BE2C (cell line): ENCODE results near the gene KIF5A.
A peak's percentile ranks its signal among the peaks of the same experiment; 100 is the strongest.

ENCODE experiments used
- DNase-seq: peaks from one replicate; pipeline ENCODE4 v3.0.0-alpha.2; 2020
- H3K27me3 ChIP-seq: fragments of 250-450 bp; sonication (Bioruptor Pico); 2 replicates; pipeline ENCODE4 v1.5.1; 2020; ENCODE audit warnings: mild to moderate bottlenecking
- H3K36me3 ChIP-seq: fragments of 250-450 bp; sonication (Bioruptor Pico); 2 replicates; pipeline ENCODE4 v1.5.1; 2020; ENCODE audit warnings: mild to moderate bottlenecking
- H3K4me1 ChIP-seq: fragments of 250-450 bp; sonication (Bioruptor Pico); 2 replicates; pipeline ENCODE4 v1.5.1; 2020
- H3K4me3 ChIP-seq: 2 replicates; pipeline ENCODE4 v1.5.1; 2011; ENCODE audit warnings: low read depth, low read length
- H3K9me3 ChIP-seq: fragments of 250-450 bp; sonication (Bioruptor Pico); 2 replicates; pipeline ENCODE4 v1.5.1; 2020
- CTCF ChIP-seq: IDR thresholded peaks from 2 replicates; pipeline ENCODE4 v1.5.1; 2012; ENCODE audit warnings: mild to moderate bottlenecking, low read depth, low read length

KIF5A gene

GRCh38 chr12:57620936-57621496 is 71.2 kb downstream of the KIF5A start:
- no peak for TF ChIP-seq CTCF
- Histone ChIP-seq H3K36me3 (peaks cover 1% of the 10 kb centered on the region; the same call in 1 of the 2 replicates), H3K27me3 (peaks cover 6% of the 10 kb centered on the region; the same call in 1 of the 2 replicates), H3K4me3 (peak overlapping the region; percentile 45), H3K9me3 (no peaks in the 10 kb centered on the region), H3K4me1 (no peaks in the 10 kb centered on the region)
- DNase-seq, result no peak

GRCh38 chr12:57621497-57622292 is 71.9 kb downstream of the KIF5A start:
- no peaks in the 10 kb centered on the region for H3K36me3 ChIP-seq
- H3K4me1 ChIP-seq, result no peaks in the 10 kb centered on the region
- H3K27me3 ChIP-seq, result peaks cover 6% of the 10 kb centered on the region; the same call in 1 of the 2 replicates
- no peaks in the 10 kb centered on the region for H3K9me3 ChIP-seq
- peak; percentile 92 for TF ChIP-seq CTCF
- peak overlapping the region; percentile 45 for H3K4me3 ChIP-seq
- peak; percentile 87 for DNase-seq

GRCh38 chr12:57622293-57623245 is 72.7 kb downstream of the KIF5A start:
- Histone ChIP-seq H3K36me3 (no peaks in the 10 kb centered on the region), H3K27me3 (peaks cover 6% of the 10 kb centered on the region; the same call in 1 of the 2 replicates)
- no peak for TF ChIP-seq CTCF

GRCh38 chr12:57623385-57623784 is 73.5 kb downstream of the KIF5A start:
- Histone ChIP-seq H3K9me3 (no peaks in the 10 kb centered on the region), H3K36me3 (no peaks in the 10 kb centered on the region), H3K27me3 (peaks cover 6% of the 10 kb centered on the region; the same call in 1 of the 2 replicates), H3K4me1 (no peaks in the 10 kb centered on the region), H3K4me3 (no peak overlapping the region)
- TF ChIP-seq CTCF, result no peak
- DNase-seq, result no peak

More at GRCh38 chr12:57622293-57623245, 72.7 kb downstream of the KIF5A start:
- Histone ChIP-seq H3K9me3 (no peaks in the 10 kb centered on the region), H3K4me3 (no peak overlapping the region), H3K4me1 (no peaks in the 10 kb centered on the region)
- DNase-seq, result no peak

GRCh38 chr12:57623811-57624390 is 74.1 kb downstream of the KIF5A start:
- H3K4me1 ChIP-seq, result no peaks in the 10 kb centered on the region
- H3K27me3 ChIP-seq, result peaks cover 6% of the 10 kb centered on the region; the same call in 1 of the 2 replicates
- H3K9me3 ChIP-seq, result no peaks in the 10 kb centered on the region
- peaks cover 3% of the 10 kb centered on the region; the same call in 1 of the 2 replicates for H3K36me3 ChIP-seq
- DNase-seq, result no peak
- TF ChIP-seq CTCF, result no peak
- no peak overlapping the region for H3K4me3 ChIP-seq
